ENCODE measurements around the gene SIGLEC1. TPM values are rescaled to one million over a fixed set of nuclear protein-coding genes. Genes with fewer than 3 reads are reported as not detected.

The SIGLEC1 gene
- total and polyA plus RNA-seq, 2 donors (not counting 3 experiments of a cell fraction or from before 2014, with no cell fraction given) = not detected

DNA sequence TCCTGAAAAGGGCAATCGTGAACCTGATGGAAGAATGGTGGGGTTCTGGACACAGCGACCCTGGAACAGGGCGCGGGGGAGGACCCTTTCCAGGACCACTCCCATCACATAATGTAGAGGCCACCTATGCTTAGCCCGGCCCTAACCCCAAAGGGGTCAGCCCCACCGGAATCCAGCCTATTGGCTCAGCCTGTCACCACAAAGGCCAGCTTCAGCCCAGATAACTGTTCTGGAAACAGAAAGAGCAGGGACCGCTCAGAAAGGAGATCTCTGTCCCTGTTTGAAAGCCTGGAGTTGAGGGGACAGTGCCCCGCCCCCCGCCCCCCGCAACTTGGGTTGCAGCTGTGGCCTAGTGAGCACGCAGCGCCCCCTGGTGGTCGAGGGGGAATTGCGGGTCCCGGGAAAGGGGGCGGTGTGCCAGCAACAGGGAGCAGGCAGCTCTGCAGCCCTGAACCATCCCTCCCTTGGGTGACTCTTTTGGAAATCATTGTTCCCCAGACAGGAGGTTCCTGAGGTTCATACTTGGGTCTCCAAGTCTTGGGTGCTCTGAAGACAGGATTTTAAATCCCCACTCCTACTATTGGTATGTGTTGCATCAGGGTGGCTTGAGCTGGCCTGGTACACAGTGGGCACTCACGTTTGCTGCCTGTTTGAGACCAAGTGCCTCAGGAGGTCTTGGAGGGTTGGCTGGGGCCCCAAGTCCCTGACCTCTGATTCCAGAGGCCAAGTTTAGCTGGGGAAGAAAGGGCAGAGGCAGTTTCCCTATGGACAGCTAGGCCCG, 1.5 kb downstream of the SIGLEC1 start:
- no peaks in the 10 kb centered on the region for H3K9me1 ChIP-seq (replicated peaks; ENCODE audit: control insufficient read depth, extremely low read depth, insufficient read depth, low read length)
- H2AFZ ChIP-seq (ENCODE audit: low read depth, low read length) = no peak overlapping the region
- peak; percentile 49 for FAIRE-seq
- peak; percentile 91 to 97 for TF ChIP-seq CTCF (IDR thresholded peaks at IDR 0.05; ENCODE audit: extremely low read depth in 1 of 2, insufficient read depth in 1 of 2, low read depth in 1 of 2, low read length in 2 of 2)
- TF ChIP-seq, protein P1, sequence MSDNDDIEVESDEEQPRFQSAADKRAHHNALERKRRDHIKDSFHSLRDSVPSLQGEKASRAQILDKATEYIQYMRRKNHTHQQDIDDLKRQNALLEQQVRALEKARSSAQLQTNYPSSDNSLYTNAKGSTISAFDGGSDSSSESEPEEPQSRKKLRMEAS (IDR thresholded peaks at IDR 0.05; ENCODE audit: insufficient read depth, insufficient read length) = no peak
- TF ChIP-seq POLR2AphosphoS5 (IDR thresholded peaks at IDR 0.05; ENCODE audit: insufficient read depth, low read depth, low read length) = no peak
- TF ChIP-seq JUN (IDR thresholded peaks at IDR 0.05; ENCODE audit: borderline replicate concordance, insufficient read depth, insufficient read length, low read depth) = no peak
- TF ChIP-seq GATA2 (IDR thresholded peaks at IDR 0.05; ENCODE audit: insufficient read depth, insufficient read length, low read depth, low read length) = no peak
- no peak for TF ChIP-seq POLR2A (IDR thresholded peaks at IDR 0.05; ENCODE audit: low read depth, low read length)
- no TSS peak for BruUV-seq (replicated peaks)
- H3K36me3 ChIP-seq (ENCODE audit: control insufficient read depth in 2 of 2, extremely low read depth in 1 of 2, insufficient read depth in 2 of 2, low read length in 2 of 2) = no peaks in the 10 kb centered on the region
- H3K4me3 ChIP-seq (replicated peaks in 1 of 3; ENCODE audit: insufficient read depth in 1 of 3, low read depth in 1 of 3, low read length in 3 of 3) = no peak overlapping the region
- POLR2A ChIA-PET = interaction anchor here (1.6 kb wide), 1 partner anchor 35 kb away, joined by 4 read pairs; no protein-coding TSS in a partner anchor
- H3K9me3 ChIP-seq (replicated peaks; ENCODE audit: control insufficient read depth, insufficient read depth, low read length) = no peaks in the 10 kb centered on the region
- CTCF ChIA-PET = interaction anchor here (0.6 to 5.7 kb wide), 45 partner anchors 9 to 657 kb away, joined by 3 to 346 read pairs (median 5); partner anchors contain the start of genes ADAM33, ADISSP, HSPA12B and SPEF1
- H3K27me3 ChIP-seq (ENCODE audit: control insufficient read depth in 2 of 2, insufficient read depth in 2 of 2, low read length in 2 of 2) = no peaks in the 10 kb centered on the region
- no peaks in the 10 kb centered on the region for H3K4me1 ChIP-seq (ENCODE audit: control insufficient read depth, extremely low read depth, insufficient read depth, low read length)
- intact Hi-C loops (cut with micrococcal nuclease) = loop anchor here (1.0 kb wide), 1 partner anchor 35 kb away; no protein-coding TSS in a partner anchor
- no peaks in the 10 kb centered on the region for H3K79me2 ChIP-seq (ENCODE audit: control insufficient read depth, insufficient read depth, low read length)
- H3K27ac ChIP-seq (ENCODE audit: insufficient read depth, low read depth, low read length) = no peak overlapping the region
- dilution Hi-C loops (cut with MboI; ENCODE audit: extremely low pct_ligation_motif_present, low sequenced_read_pairs) = no loop called here
- no peaks in the 10 kb centered on the region for H4K20me1 ChIP-seq (replicated peaks; ENCODE audit: control insufficient read depth, extremely low read depth, insufficient read depth, low read length)
- no peak overlapping the region for H3K9ac ChIP-seq (replicated peaks; ENCODE audit: extremely low read depth, insufficient read depth, low read length)
- no peak overlapping the region for H3K4me2 ChIP-seq (ENCODE audit: insufficient read depth, low read length)
- DNase-seq (ENCODE audit: low read depth, low spot score) = peak; percentile 58
